SK-N-SH (cell line): ENCODE results near the gene FREY1. TPM values are rescaled to one million over a fixed set of nuclear protein-coding genes. Genes with fewer than 3 reads are reported as not detected.

Experiments
- CTCF ChIA-PET: fragments of 300-600, 350-600 bp; formaldehyde crosslinking; extraction: SDS; loops from one replicate; lab custom pipeline; 2021; lab: Yijun Ruan, JAX
- POLR2A ChIA-PET: fragments of 350-600 bp; sonication (Branson Sonifier 250); formaldehyde crosslinking; extraction: SDS; loops from one replicate; lab custom pipeline; 2020; ENCODE audit warnings: antibody characterized with exemption, inconsistent platforms; lab: Yijun Ruan, JAX
- DNase-seq: peaks from one replicate; pipeline ENCODE4 v3.0.0; 2012
- H2AFZ ChIP-seq: fragments of 200-600 bp; sonication (generic); 2 replicates; pipeline ENCODE4 v1.8.1; 2016; ENCODE audit warnings: antibody characterized with exemption, mild to moderate bottlenecking, low read depth
- H3F3A ChIP-seq: fragments of 200-600 bp; sonication (generic); replicated peaks from 2 replicates; pipeline ENCODE3; 2016; ENCODE audit warnings: antibody characterized with exemption, mild to moderate bottlenecking; ENCODE audit not compliant: insufficient read depth
- H3K27ac ChIP-seq, 2 experiments: fragments of 200-500 bp in 1 of 2; fragments of 200-600 bp in 1 of 2; sonication (Bioruptor generic) in 1 of 2; sonication (generic), shearing (Covaris generic) in 1 of 2; 2 replicates each; pipeline versions ENCODE4 v1.5.1 to v1.6.1; 2014 to 2016; ENCODE audit warnings: low read depth in 2 of 2, inconsistent platforms in 1 of 2, low read length in 1 of 2, mild to moderate bottlenecking in 1 of 2, mixed read lengths in 1 of 2
- H3K27me3 ChIP-seq: fragments of 200-600 bp; sonication (generic), shearing (Covaris generic); 2 replicates; pipeline ENCODE4 v1.6.1; 2016; ENCODE audit warnings: mixed run types; ENCODE audit not compliant: insufficient read depth
- H3K36me3 ChIP-seq, 2 experiments: fragments of 200-500 bp in 1 of 2; fragments of 200-600 bp in 1 of 2; sonication (Bioruptor generic) in 1 of 2; sonication (generic) in 1 of 2; replicated peaks in 1 of 2; 2 replicates each; pipeline versions ENCODE3 to v1.5.1; 2014 to 2016; ENCODE audit warnings: low read length in 1 of 2, mild to moderate bottlenecking in 1 of 2; ENCODE audit not compliant: insufficient read depth in 2 of 2, control insufficient read depth in 1 of 2
- H3K4me1 ChIP-seq, 2 experiments: fragments of 200-500 bp in 1 of 2; fragments of 200-600 bp in 1 of 2; sonication (Bioruptor generic) in 1 of 2; sonication (generic), shearing (Covaris generic) in 1 of 2; 2 replicates each; pipeline versions ENCODE4 v1.5.1 to v1.6.1; 2014 to 2016; ENCODE audit warnings: low read depth in 1 of 2, low read length in 1 of 2, mixed run types in 1 of 2; ENCODE audit not compliant: insufficient read depth in 2 of 2, control insufficient read depth in 1 of 2
- H3K4me2 ChIP-seq: fragments of 200-600 bp; sonication (generic), shearing (Covaris generic); 2 replicates; pipeline ENCODE4 v1.6.1; 2017; ENCODE audit warnings: mixed run types
- H3K4me3 ChIP-seq, 2 experiments: fragments of 200-500 bp in 1 of 2; fragments of 200-600 bp in 1 of 2; sonication (Bioruptor generic) in 1 of 2; sonication (generic), shearing (Covaris generic) in 1 of 2; 2 replicates each; pipeline versions ENCODE4 v1.5.1 to v1.8.1; 2014 to 2016; ENCODE audit warnings: low read depth in 2 of 2, inconsistent platforms in 1 of 2, low read length in 1 of 2, mild to moderate bottlenecking in 1 of 2, mixed read lengths in 1 of 2, moderate library complexity in 1 of 2
- H3K79me2 ChIP-seq: fragments of 200-600 bp; sonication (generic); 2 replicates; pipeline ENCODE4 v1.8.1; 2017; ENCODE audit warnings: mild to moderate bottlenecking; ENCODE audit not compliant: insufficient read depth
- H3K9ac ChIP-seq: fragments of 200-600 bp; sonication (generic); 2 replicates; pipeline ENCODE4 v1.6.1; 2017; ENCODE audit warnings: mixed run types
- H3K9me2 ChIP-seq: fragments of 200-600 bp; sonication (generic); 2 replicates; pipeline ENCODE4 v1.6.1; 2017; ENCODE audit warnings: mixed run types
- H3K9me3 ChIP-seq: fragments of 200-600 bp; sonication (generic); 2 replicates; pipeline ENCODE4 v1.6.1; 2017; ENCODE audit warnings: mixed run types, mild to moderate bottlenecking, moderate library complexity
- H4K20me1 ChIP-seq: fragments of 200-600 bp; sonication (generic); 2 replicates; pipeline ENCODE4 v1.6.1; 2017; ENCODE audit warnings: mild to moderate bottlenecking, mixed run types; ENCODE audit not compliant: insufficient read depth
- CHD2 ChIP-seq: fragments of 150-350 bp; IDR thresholded peaks from 2 replicates; pipeline ENCODE4 v1.6.1; 2018; ENCODE audit warnings: low read length; ENCODE audit not compliant: partially characterized antibody
- EP300 ChIP-seq, 2 experiments: IDR thresholded peaks; 2 replicates each; pipeline versions ENCODE4 v1.4.0 to v1.6.1; 2012; ENCODE audit warnings: borderline replicate concordance in 1 of 2, low read depth in 1 of 2, low read length in 1 of 2
- FOSL2 ChIP-seq: IDR thresholded peaks from 2 replicates; pipeline ENCODE4 v1.4.0; 2012; ENCODE audit warnings: low read depth, mild to moderate bottlenecking, moderate library complexity, borderline replicate concordance
- FOXJ3 ChIP-seq: sonication (generic); formaldehyde crosslinking; IDR thresholded peaks from 2 replicates; pipeline ENCODE4 v1.5.1; 2020; ENCODE audit warnings: mild to moderate bottlenecking, missing genetic modification reagents
- FOXM1 ChIP-seq: IDR thresholded peaks from 2 replicates; pipeline ENCODE4 v1.4.0; 2012; ENCODE audit warnings: low read depth, mild to moderate bottlenecking
- JUND ChIP-seq: IDR thresholded peaks from 2 replicates; pipeline ENCODE4 v1.4.0; 2012
- POLR2AphosphoS5 ChIP-seq: IDR thresholded peaks from 2 replicates; pipeline ENCODE4 v1.6.1; 2012; ENCODE audit warnings: low read depth, low read length
- RCOR1 ChIP-seq: fragments of 150-350 bp; IDR thresholded peaks from 2 replicates; pipeline ENCODE4 v1.6.1; 2017; ENCODE audit warnings: antibody characterized with exemption, low read length
- RFX5 ChIP-seq: IDR thresholded peaks from 2 replicates; pipeline ENCODE4 v1.6.1; 2012; ENCODE audit warnings: mild to moderate bottlenecking, improper control_type of control experiment, low read length
- SIN3A ChIP-seq: IDR thresholded peaks from 2 replicates; pipeline ENCODE4 v1.6.1; 2012; ENCODE audit warnings: low read depth, mild to moderate bottlenecking, low read length, moderate library complexity, borderline replicate concordance
- SMC3 ChIP-seq: IDR thresholded peaks from 2 replicates; pipeline ENCODE4 v1.6.1; 2012; ENCODE audit warnings: low read depth, low read length, improper control_type of control experiment
- TEAD4 ChIP-seq: IDR thresholded peaks from 2 replicates; pipeline ENCODE4 v1.4.0; 2012; ENCODE audit warnings: mild to moderate bottlenecking, borderline replicate concordance; ENCODE audit not compliant: insufficient read depth
- USF2 ChIP-seq: fragments of 150-350 bp; IDR thresholded peaks from 2 replicates; pipeline ENCODE4 v1.6.1; 2017; ENCODE audit warnings: antibody characterized with exemption, low read length, low read depth, borderline replicate concordance
- YY1 ChIP-seq: IDR thresholded peaks from 2 replicates; pipeline ENCODE4 v1.4.0; 2012; ENCODE audit warnings: low read depth, mild to moderate bottlenecking
- WGBS: methylation state at CpG from one replicate; pipeline ENCODE4 v1.1.6; 2017; ENCODE audit warnings: low lambda C conversion rate; 5-methylcytosine and 5-hydroxymethylcytosine counted together
- polyA plus RNA-seq, 3 experiments: library from polyadenylated mRNA; depleted of rRNA; stranded (reverse); fragments of >200 nt; gene quantifications; 2 replicates each; pipeline ENCODE4 v1.2.3, GENCODE V29; 2012
- TF ChIP-seq, protein P1 (sequence below): IDR thresholded peaks from 2 replicates; pipeline ENCODE4; 2012

Gene FREY1
- polyA plus RNA-seq, 1 of the 3 experiments (the other 2 are of a cell fraction), result 0.30 TPM

DNA sequence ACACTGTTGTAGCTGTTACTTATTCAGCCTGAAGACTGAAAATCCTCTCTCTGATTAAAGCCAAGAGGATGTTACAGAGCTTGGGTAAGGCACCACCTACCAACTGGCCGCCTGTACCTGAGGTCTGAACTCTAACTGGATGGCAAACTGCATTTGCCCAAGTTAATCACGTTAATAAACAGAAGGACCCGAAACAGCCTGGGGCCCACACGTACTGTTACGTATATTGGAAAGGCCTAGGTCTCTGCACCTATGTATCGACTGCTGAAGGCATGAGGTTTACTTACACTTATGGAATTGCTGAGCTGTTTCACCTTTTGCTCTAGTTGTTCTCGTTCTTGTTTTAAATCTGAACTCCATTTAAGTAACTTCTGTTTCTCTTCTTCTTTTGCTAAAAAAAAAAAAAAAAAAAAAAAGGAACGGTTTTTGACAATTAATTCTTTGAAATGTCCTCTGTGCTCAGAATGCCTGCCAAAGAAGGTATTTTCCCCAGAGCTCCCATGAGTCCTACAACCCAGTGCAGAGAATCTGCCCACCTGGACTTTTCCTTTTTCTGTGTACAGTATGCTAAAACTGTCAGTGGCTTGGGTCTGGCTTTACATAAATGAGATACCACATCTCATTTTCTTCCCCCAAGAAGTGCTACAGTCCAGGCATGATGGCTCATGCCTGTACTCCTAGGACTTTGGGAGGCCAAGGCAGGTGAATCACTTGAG is 28.4 kb upstream of the FREY1 start:
- no peaks in the 10 kb centered on the region for H3K9me3 ChIP-seq
- no peak overlapping the region for H3K4me3 ChIP-seq
- ChIA-PET POLR2A (no interaction called here), CTCF (interaction anchor here (0.9 to 2.0 kb wide), 3 partner anchors 13 to 63 kb away, joined by 3 to 8 read pairs (median 5); no protein-coding TSS in a partner anchor)
- peaks cover 22 to 51% of the 10 kb centered on the region in 2 experiments for H3K36me3 ChIP-seq
- H3K9ac ChIP-seq, result no peak overlapping the region
- TF ChIP-seq EP300 (IDR thresholded peaks at IDR 0.05; ENCODE audit: borderline replicate concordance in 1 of 2, low read depth in 1 of 2, low read length in 1 of 2), result no peak
- TF ChIP-seq RFX5, result no peak
- no peak for TF ChIP-seq TEAD4
- TF ChIP-seq YY1, result no peak
- no peak for DNase-seq
- no peak overlapping the region for H3K27ac ChIP-seq
- no peaks in the 10 kb centered on the region for H3K9me2 ChIP-seq
- 91% methylated on average over 7 of the region's 8 CpGs for WGBS
- no peaks in the 10 kb centered on the region; a peak in 1 of 4 replicates for H3K4me1 ChIP-seq
- no peaks in the 10 kb centered on the region for H3F3A ChIP-seq
- H2AFZ ChIP-seq, result no peak overlapping the region
- no peaks in the 10 kb centered on the region for H3K27me3 ChIP-seq
- H4K20me1 ChIP-seq, result no peaks in the 10 kb centered on the region
- no peak overlapping the region for H3K4me2 ChIP-seq
- no peaks in the 10 kb centered on the region for H3K79me2 ChIP-seq

DNA sequence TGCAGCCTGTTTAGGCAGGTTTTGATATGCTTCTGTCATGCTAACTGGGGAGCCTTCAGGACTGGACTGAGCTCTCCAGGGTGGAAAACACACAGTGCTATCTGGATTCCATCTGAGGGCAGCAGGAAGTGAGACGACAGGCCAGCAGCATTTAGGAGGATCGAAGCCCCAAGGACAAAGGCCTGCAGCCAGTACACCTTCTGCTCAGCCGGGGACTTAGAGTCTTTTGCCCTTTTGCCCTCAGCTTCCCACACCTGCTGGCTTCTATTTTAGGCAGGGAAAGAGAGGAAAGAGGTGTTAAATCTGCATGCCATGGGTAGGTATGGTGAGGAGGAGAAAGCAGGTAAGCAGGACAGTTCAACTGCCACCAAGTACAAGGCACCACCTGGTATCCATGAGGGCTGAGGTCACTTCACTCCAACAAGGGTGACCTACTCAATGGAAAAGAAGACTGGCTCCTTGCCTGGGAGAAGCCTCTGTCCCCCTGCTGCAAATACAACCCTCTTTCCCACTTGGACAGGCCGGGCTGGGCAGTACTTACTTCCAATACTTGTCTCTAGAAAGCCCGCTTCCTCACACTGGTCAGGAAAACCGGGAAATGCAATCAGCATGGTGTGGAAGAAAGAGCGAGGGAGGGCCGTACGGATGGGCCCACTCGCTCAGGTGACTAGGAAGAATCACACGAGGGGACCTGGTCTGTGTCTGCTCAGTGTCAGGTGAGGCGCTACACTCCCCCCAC is 27.7 kb upstream of the FREY1 start:
- CTCF ChIA-PET, result interaction anchor here (2.0 kb wide), 1 partner anchor 30 kb away, joined by 8 read pairs; no protein-coding TSS in a partner anchor
- H3K4me1 ChIP-seq, result peaks cover 0 to 5% of the 10 kb centered on the region in 2 experiments; a peak in 1 of 4 replicates
- no peak overlapping the region; a peak in 1 of 4 replicates for H3K27ac ChIP-seq
- no peak overlapping the region for H3K4me3 ChIP-seq
- no peaks in the 10 kb centered on the region for H4K20me1 ChIP-seq
- WGBS, result 82% methylated on average over 11 of the region's 12 CpGs
- no peak overlapping the region for H3K4me2 ChIP-seq
- TF ChIP-seq YY1 (no peak), RCOR1 (no peak), RFX5 (no peak), CHD2 (no peak), FOSL2 (no peak), FOXM1 (no peak), TEAD4 (no peak), FOXJ3 (CRISPR knock-in tag) (no peak), POLR2AphosphoS5 (no peak), USF2 (no peak), SIN3A (no peak), SMC3 (no peak), JUND (no peak)
- TF ChIP-seq, protein P1, sequence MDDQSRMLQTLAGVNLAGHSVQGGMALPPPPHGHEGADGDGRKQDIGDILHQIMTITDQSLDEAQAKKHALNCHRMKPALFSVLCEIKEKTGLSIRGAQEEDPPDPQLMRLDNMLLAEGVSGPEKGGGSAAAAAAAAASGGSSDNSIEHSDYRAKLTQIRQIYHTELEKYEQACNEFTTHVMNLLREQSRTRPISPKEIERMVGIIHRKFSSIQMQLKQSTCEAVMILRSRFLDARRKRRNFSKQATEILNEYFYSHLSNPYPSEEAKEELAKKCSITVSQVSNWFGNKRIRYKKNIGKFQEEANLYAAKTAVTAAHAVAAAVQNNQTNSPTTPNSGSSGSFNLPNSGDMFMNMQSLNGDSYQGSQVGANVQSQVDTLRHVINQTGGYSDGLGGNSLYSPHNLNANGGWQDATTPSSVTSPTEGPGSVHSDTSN, result no peak
- H3K79me2 ChIP-seq, result no peaks in the 10 kb centered on the region
- no peak overlapping the region for H2AFZ ChIP-seq
- no peak for DNase-seq
- H3K27me3 ChIP-seq, result no peaks in the 10 kb centered on the region
- POLR2A ChIA-PET, result interaction anchor here (0.7 kb wide), 1 partner anchor 74 kb away, joined by 3 read pairs; no protein-coding TSS in a partner anchor
- H3K9ac ChIP-seq, result no peak overlapping the region
- H3F3A ChIP-seq, result no peaks in the 10 kb centered on the region
- H3K36me3 ChIP-seq, result peaks cover 22 to 51% of the 10 kb centered on the region in 2 experiments
- no peaks in the 10 kb centered on the region for H3K9me3 ChIP-seq
- H3K9me2 ChIP-seq, result no peaks in the 10 kb centered on the region
